ENCODE measurements around the gene FGD2. TPM values are rescaled to one million over a fixed set of nuclear protein-coding genes. Genes with fewer than 3 reads are reported as not detected.

The FGD2 gene
- total and polyA plus RNA-seq, 2 of the 8 experiments (the other 6 are each of a cell fraction or from before 2014, with no cell fraction given), result 0.12 to 0.32 TPM

DNA sequence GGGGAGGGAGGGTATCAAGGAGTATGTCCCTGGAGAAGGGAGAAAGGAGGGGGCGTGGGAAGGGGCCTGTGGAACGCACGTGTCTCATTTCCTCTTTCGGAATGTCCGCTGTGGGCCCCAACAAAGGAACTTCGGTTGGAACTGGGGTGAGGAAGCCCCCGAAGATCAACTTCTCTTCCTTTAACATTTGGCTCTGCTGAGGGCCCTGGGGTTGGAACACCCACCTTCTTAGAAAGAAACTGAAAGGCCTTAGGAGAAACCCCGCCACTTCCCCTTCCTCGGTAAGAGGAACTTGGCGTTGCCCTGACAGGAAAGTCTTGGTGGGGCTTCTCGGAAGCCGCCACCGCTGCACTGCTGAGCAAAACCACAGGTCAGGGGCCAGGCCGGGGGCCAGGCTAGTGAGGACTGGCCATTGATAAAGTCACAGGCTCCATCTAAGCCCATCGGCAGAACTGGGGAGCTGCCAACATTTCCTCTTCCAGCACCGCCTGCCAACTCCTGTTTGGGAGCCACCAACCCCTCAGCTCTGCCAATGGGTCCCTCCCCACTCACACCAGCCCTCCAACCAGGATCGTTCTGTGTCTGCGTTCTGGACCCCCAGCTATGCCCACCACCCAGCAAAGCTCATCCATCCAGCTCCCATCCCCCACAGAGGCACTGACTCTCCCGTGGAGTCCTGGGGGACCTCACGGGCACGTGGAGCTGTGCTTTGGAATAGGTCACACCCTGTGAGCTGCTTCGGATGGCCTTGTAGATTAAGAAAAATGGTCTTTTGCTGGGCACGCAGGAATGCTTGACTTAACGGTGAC lies 44.8 kb downstream of the FGD2 start:
- ChIA-PET CTCF (ENCODE audit: partially characterized antibody) (interaction anchor here (0.7 to 29.2 kb wide), 33 partner anchors 9 to 284 kb away, joined by 3 to 635 read pairs (median 8); partner anchors contain the start of gene C6orf89), POLR2A (ENCODE audit: partially characterized antibody) (interaction anchor here (0.8 to 11.1 kb wide), 15 partner anchors 10 to 160 kb away, joined by 3 to 80 read pairs (median 6); no protein-coding TSS in a partner anchor)
- Histone ChIP-seq H3K56ac (replicated peaks; ENCODE audit: insufficient read length, low read depth, low read length) (no peak overlapping the region), H2AK5ac (ENCODE audit: low read depth, low read length) (no peak overlapping the region), H4K5ac (ENCODE audit: insufficient read length, low read depth, low read length) (no peak overlapping the region), H3K27ac (ENCODE audit: low read depth, low read length) (no peak overlapping the region), H4K91ac (replicated peaks; ENCODE audit: insufficient read length, low read length) (no peak overlapping the region), H2BK20ac (ENCODE audit: low read length) (no peak overlapping the region), H3K9ac (replicated peaks in 1 of 4; ENCODE audit: extremely low read depth in 1 of 4, low read depth in 3 of 4, low read length in 3 of 4) (no peak overlapping the region), H3K9me3 (ENCODE audit: insufficient read depth in 2 of 2, low read depth in 1 of 2, low read length in 1 of 2) (no peaks in the 10 kb centered on the region), H4K20me1 (replicated peaks in 1 of 2; ENCODE audit: control insufficient read depth in 1 of 2, insufficient read depth in 2 of 2, low read length in 2 of 2) (no peaks in the 10 kb centered on the region), H3K4me3 (ENCODE audit: extremely low read depth in 1 of 4, insufficient read depth in 2 of 4, low read depth in 3 of 4, low read length in 4 of 4) (no peak overlapping the region), H3K27me3 (replicated peaks in 1 of 4; ENCODE audit: control insufficient read depth in 3 of 4, extremely low read depth in 1 of 4, insufficient read depth in 3 of 4, low read length in 3 of 4) (no peaks in the 10 kb centered on the region), H3K79me1 (ENCODE audit: low read depth, low read length) (no peaks in the 10 kb centered on the region), H3K18ac (ENCODE audit: extremely low read depth, low read length) (no peak overlapping the region), H3K79me2 (ENCODE audit: control insufficient read depth in 1 of 2, insufficient read depth in 2 of 2, low read length in 2 of 2) (no peaks in the 10 kb centered on the region), H2BK15ac (ENCODE audit: low read length) (no peak overlapping the region), H3K36me3 (ENCODE audit: control insufficient read depth in 2 of 4, insufficient read depth in 4 of 4, low read length in 3 of 4) (no peaks in the 10 kb centered on the region), H2AFZ (ENCODE audit: low read length) (no peak overlapping the region), H4K8ac (ENCODE audit: extremely low read depth, insufficient read depth, low read length) (no peak overlapping the region), H3K14ac (ENCODE audit: insufficient read length) (no peak overlapping the region), H3K23ac (ENCODE audit: insufficient read length) (no peak overlapping the region), H2BK5ac (ENCODE audit: low read depth, low read length) (no peak overlapping the region), H3K4me2 (ENCODE audit: insufficient read depth in 1 of 2, low read depth in 2 of 2, low read length in 2 of 2) (no peak overlapping the region), H2BK12ac (ENCODE audit: low read depth, low read length) (no peak overlapping the region), H3K23me2 (ENCODE audit: low read depth, low read length) (no peaks in the 10 kb centered on the region), H2BK120ac (replicated peaks; ENCODE audit: low read depth, low read length) (no peak overlapping the region), H3K4ac (replicated peaks; ENCODE audit: insufficient read length, low read depth, low read length) (no peak overlapping the region), H3K4me1 (replicated peaks in 1 of 4; ENCODE audit: control insufficient read depth in 3 of 4, insufficient read depth in 4 of 4, low read length in 3 of 4) (peaks cover 0 to 11% (median 7%) of the 10 kb centered on the region in 4 experiments; a peak in 5 of 7 replicates)
- WGBS, 2 experiments (ENCODE audit: extremely low coverage in 1 of 2, insufficient coverage in 1 of 2, insufficient read length in 1 of 2, insufficient replicate concordance in 2 of 2, low coverage in 1 of 2, low lambda C conversion rate in 2 of 2, missing lambda C conversion rate in 1 of 2), result 93% methylated on average over 24 of the region's 24 CpGs; no CpG with 5 or more reads in 1 of the 2 experiments
- DNase-seq (ENCODE audit: low read depth in 1 of 2, low spot score in 2 of 2) (no peak), FAIRE-seq (no peak)
- TF ChIP-seq SRF (IDR thresholded peaks at IDR 0.05; ENCODE audit: low read depth, low read length) (no peak), ZNF274 (IDR thresholded peaks at IDR 0.05; ENCODE audit: borderline replicate concordance, extremely low read depth, low read length) (no peak), JUN (IDR thresholded peaks at IDR 0.05; ENCODE audit: low read depth, low read length) (no peak), CBX8 (IDR thresholded peaks at IDR 0.05; ENCODE audit: borderline replicate concordance, low read depth, low read length) (no peak), CREB1 (IDR thresholded peaks at IDR 0.05) (no peak), ASH2L (IDR thresholded peaks at IDR 0.05; ENCODE audit: low read length) (no peak), USF2 (IDR thresholded peaks at IDR 0.05; ENCODE audit: low read length) (no peak), JUND (IDR thresholded peaks at IDR 0.05; ENCODE audit: low read length) (no peak), SP1 (IDR thresholded peaks at IDR 0.05; ENCODE audit: low read depth, low read length) (no peak), SIN3A (conservative IDR thresholded peaks at IDR 0.05 in 1 of 2, IDR thresholded peaks at IDR 0.05 in 1 of 2; ENCODE audit: low read depth in 1 of 2, low read length in 2 of 2) (no peak)
- TF ChIP-seq, protein P1, sequence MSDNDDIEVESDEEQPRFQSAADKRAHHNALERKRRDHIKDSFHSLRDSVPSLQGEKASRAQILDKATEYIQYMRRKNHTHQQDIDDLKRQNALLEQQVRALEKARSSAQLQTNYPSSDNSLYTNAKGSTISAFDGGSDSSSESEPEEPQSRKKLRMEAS (IDR thresholded peaks at IDR 0.05), result no peak

Measured in H1 (cell line).